ENCODE measurements around the gene MSH5. TPM values are rescaled to one million over a fixed set of nuclear protein-coding genes. Genes with fewer than 3 reads are reported as not detected.

The MSH5 gene
- total RNA-seq, 1 donor from 2014 or later: 3.8 TPM

Other genes starting within 250 kb of the MSH5 start
- 14.8 and 15.8 TPM in 2 replicates for gene MICB, start 241.9 kb upstream of the MSH5 start, total RNA-seq
- gene MCCD1, start 211.0 kb upstream of the MSH5 start, total RNA-seq: not detected in 2 replicates
- 221 and 228 TPM in 2 replicates for gene DDX39B, start 198.0 kb upstream of the MSH5 start, total RNA-seq
- 1.5 and 4.3 TPM in 2 replicates for gene ATP6V1G2, start 193.4 kb upstream of the MSH5 start, total RNA-seq
- gene NFKBIL1, start 192.4 kb upstream of the MSH5 start, total RNA-seq: 22.7 and 27.5 TPM in 2 replicates
- gene LTA, start 167.7 kb upstream of the MSH5 start, total RNA-seq: not detected in 2 replicates
- not detected in 2 replicates for gene TNF, start 164.4 kb upstream of the MSH5 start, total RNA-seq
- gene LTB, start 157.6 kb upstream of the MSH5 start, total RNA-seq: not detected in 2 replicates
- gene LST1, start 153.7 kb upstream of the MSH5 start, total RNA-seq: 0.23 TPM in 1 of 2 replicates, not detected in the other
- gene NCR3, start 147.0 kb upstream of the MSH5 start, total RNA-seq: not detected in 2 replicates
- gene AIF1, start 124.8 kb upstream of the MSH5 start, total RNA-seq: not detected in 2 replicates
- 61.8 and 76.9 TPM in 2 replicates for gene PRRC2A, start 119.3 kb upstream of the MSH5 start, total RNA-seq
- gene BAG6, start 87.3 kb upstream of the MSH5 start, total RNA-seq: 194 and 208 TPM in 2 replicates
- gene APOM, start 84.1 kb upstream of the MSH5 start, total RNA-seq: 1.0 and 1.6 TPM in 2 replicates
- gene C6orf47, start 79.2 kb upstream of the MSH5 start, total RNA-seq: 20.9 and 23.3 TPM in 2 replicates
- 9.7 and 14.1 TPM in 2 replicates for gene GPANK1, start 75.0 kb upstream of the MSH5 start, total RNA-seq
- 75.1 and 82.0 TPM in 2 replicates for gene CSNK2B, start 73.9 kb upstream of the MSH5 start, total RNA-seq
- gene LY6G5B, start 70.0 kb upstream of the MSH5 start, total RNA-seq: 1.9 and 4.0 TPM in 2 replicates
- gene LY6G5C, start 58.9 kb upstream of the MSH5 start, total RNA-seq: 0.26 and 0.85 TPM in 2 replicates
- 47.6 and 50.4 TPM in 2 replicates for gene ABHD16A, start 36.7 kb upstream of the MSH5 start, total RNA-seq
- gene LY6G6F, start 33.1 kb upstream of the MSH5 start, total RNA-seq: not detected in 2 replicates
- not detected in 2 replicates for gene LY6G6D, start 24.7 kb upstream of the MSH5 start, total RNA-seq
- not detected in 2 replicates for gene LY6G6C, start 18.3 kb upstream of the MSH5 start, total RNA-seq
- gene MPIG6B, start 16.6 kb upstream of the MSH5 start, total RNA-seq: not detected in 2 replicates
- 66.1 and 86.1 TPM in 2 replicates for gene DDAH2, start 10.7 kb upstream of the MSH5 start, total RNA-seq
- 417 and 463 TPM in 2 replicates for gene CLIC1, start 3.5 kb upstream of the MSH5 start, total RNA-seq
- gene SAPCD1, start 22.7 kb downstream of the MSH5 start, total RNA-seq: 0.78 and 0.79 TPM in 2 replicates
- 0.26 and 0.46 TPM in 2 replicates for gene VWA7, start 37.3 kb downstream of the MSH5 start, total RNA-seq
- gene VARS1, start 55.7 kb downstream of the MSH5 start, total RNA-seq: 50.8 and 109 TPM in 2 replicates
- gene LSM2, start 67.0 kb downstream of the MSH5 start, total RNA-seq: 16.7 and 16.9 TPM in 2 replicates
- 1.9 and 2.2 TPM in 2 replicates for gene HSPA1L, start 75.3 kb downstream of the MSH5 start, total RNA-seq
- gene HSPA1A, start 75.5 kb downstream of the MSH5 start, total RNA-seq: 133 and 166 TPM in 2 replicates
- 113 and 154 TPM in 2 replicates for gene HSPA1B, start 87.7 kb downstream of the MSH5 start, total RNA-seq
- gene NEU1, start 122.8 kb downstream of the MSH5 start, total RNA-seq: 75.7 and 102 TPM in 2 replicates
- gene SLC44A4, start 139.0 kb downstream of the MSH5 start, total RNA-seq: 0.20 TPM in 1 of 2 replicates, not detected in the other
- gene EHMT2, start 157.7 kb downstream of the MSH5 start, total RNA-seq: 57.3 and 69.7 TPM in 2 replicates
- 7.6 and 9.8 TPM in 2 replicates for gene ZBTB12, start 162.1 kb downstream of the MSH5 start, total RNA-seq
- gene C2, start 187.7 kb downstream of the MSH5 start, total RNA-seq: 1.7 and 4.7 TPM in 2 replicates
- gene CFB, start 206.1 kb downstream of the MSH5 start, total RNA-seq: 49.7 and 81.0 TPM in 2 replicates
- gene NELFE, start 219.0 kb downstream of the MSH5 start, total RNA-seq: 78.7 and 86.4 TPM in 2 replicates
- 66.7 and 73.4 TPM in 2 replicates for gene SKIC2, start 219.2 kb downstream of the MSH5 start, total RNA-seq
- gene DXO, start 232.1 kb downstream of the MSH5 start, total RNA-seq: 10.8 and 15.1 TPM in 2 replicates
- 9.4 and 12.3 TPM in 2 replicates for gene C4A, start 242.1 kb downstream of the MSH5 start, total RNA-seq